HG03196 (cell line): ENCODE data around the gene DAZAP2.
"Not testable (repeated sequence)": the region's sequence is repeated elsewhere in the genome, so short reads cannot be mapped to it uniquely, and the experiment has no call there.

Experiments
- ATAC-seq: cut with Tn5 transposase; IDR thresholded peaks from one replicate; pipeline ENCODE4 v1.9.1; 2021; ENCODE audit not compliant: unreplicated experiment

DAZAP2 gene

DNA sequence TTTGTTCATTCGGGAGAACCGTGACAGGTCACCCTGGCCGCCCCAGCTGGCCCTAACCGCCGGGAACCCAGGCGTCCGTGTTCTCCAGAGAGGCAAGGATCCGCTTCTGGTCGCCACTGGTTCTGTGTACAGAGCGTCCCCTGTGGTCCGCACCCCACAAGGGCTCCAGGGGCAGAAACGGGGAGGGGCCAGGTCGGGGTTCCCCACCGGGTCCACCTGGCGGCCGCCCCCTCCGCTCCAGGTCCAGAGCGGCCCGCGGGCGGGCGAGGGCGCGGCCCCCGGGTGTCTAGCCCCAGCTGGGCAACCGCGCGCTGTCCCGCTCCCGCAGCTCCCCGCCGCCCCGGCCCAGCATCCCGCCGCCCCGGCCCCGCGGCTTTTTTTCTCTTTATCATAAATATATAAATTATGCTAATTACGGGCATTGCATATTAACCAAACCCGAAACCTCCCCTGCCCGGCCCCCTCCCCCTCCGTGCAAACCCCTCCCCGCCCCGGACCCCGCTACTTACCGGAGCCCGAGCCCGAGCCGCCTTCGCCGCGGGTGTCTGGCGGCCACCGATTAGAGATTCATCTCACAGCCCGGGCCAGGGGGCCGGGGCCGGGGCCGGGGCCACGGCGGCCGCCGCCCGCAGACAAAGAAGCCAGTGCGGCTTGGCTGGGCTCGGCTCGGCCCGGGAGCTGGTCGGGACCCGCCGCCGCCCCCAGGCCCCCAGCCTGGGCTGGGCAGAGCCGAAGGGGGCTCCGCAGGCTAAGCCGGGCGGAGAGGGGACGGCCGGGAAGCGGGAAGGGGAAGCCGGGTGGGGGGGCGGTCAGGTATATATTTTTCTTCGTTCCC lies 21.3 kb upstream of the DAZAP2 start:
- ATAC-seq: no peak

GRCh38 chr12:51217968-51218606 lies 20.5 kb upstream of the DAZAP2 start, which contains the start of gene POU6F1:
Gene POU6F1, minus strand, starts transcription at chr12:51218062. Its CDS starts 11,226 bp downstream, at chr12:51206836.
- peak; percentile 60 for ATAC-seq

DNA sequence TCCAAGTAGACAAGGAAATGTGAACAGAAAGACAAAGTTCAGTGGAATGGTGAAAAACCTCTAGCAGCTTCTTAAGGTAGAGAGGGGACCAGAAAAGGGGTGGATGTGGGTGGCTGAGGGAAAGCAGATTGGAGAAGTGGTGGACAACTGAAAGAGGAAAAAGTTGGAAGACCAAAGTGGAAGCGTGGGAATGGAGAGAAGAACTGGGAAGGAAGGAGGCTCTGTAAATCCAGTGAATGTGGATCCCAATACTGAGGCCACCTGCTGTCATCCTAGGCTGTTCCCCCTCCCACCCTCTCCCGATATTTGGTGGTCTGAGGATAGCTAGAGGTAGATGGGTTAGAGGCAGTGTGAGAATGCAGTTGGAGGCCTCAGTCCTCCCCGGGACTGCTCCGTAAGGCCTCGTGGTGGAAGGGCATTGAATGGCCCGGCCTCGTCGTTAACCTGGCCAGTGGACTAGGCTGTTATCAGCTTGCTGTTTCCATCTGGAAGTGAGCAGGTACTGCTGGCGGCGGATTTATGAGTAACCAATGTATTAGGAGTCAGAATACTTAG lies 19.9 kb upstream of the DAZAP2 start:
- ATAC-seq: no peak

DNA sequence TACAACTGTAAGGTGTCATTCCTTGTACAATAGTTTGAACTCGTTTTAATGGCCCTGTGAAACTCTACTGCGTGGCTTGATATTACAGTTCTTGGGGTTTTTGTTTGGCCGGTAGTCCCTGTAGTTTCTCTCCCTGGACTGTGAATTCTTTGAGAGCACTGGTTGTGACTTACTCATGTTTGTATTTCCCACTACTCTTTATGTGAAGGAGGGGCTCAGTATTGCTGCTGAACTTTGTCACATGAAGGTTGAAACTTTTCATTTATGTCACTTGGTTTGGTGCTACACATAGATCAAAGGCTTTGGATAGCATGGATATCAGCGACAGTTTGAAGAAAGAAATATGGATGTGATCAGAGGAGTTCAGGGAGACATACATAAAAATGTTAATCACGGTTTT lies 19.3 kb upstream of the DAZAP2 start:
- ATAC-seq: no peak

DNA sequence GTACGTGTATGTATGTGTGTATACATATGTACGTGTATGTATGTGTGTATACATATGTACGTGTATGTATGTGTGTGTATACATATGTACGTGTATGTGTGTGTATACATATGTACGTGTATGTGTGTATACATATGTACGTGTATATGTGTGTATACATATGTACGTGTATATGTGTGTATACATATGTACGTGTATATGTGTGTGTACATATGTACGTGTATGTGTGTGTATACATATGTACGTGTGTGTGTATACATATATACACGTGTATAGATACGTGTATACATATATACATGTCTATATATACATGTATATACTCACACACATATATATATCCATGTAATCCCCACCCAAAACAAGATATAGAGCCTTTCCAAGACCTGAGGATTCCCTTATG lies 18.8 kb upstream of the DAZAP2 start:
- ATAC-seq: not testable (repeated sequence)

DNA sequence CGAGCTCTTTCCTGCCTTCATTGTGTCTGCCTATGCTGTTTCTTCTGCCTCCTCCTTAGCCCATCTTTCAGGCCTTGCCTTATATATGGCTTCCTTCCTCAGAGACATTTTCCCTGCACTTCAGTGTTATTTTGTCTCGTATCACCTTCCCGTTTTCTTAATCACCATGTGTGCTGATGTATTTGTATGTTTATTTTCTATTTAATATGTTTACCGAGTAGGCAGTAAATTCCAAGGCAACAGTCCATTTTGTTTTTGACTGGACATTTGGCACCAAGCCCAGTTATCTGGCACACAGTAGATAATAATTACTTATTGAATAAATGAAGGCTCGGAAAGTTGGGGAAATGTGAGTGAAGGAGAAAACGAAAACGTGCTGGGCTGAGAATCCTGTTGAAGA lies 16.2 kb upstream of the DAZAP2 start:
- no peak for ATAC-seq

DNA sequence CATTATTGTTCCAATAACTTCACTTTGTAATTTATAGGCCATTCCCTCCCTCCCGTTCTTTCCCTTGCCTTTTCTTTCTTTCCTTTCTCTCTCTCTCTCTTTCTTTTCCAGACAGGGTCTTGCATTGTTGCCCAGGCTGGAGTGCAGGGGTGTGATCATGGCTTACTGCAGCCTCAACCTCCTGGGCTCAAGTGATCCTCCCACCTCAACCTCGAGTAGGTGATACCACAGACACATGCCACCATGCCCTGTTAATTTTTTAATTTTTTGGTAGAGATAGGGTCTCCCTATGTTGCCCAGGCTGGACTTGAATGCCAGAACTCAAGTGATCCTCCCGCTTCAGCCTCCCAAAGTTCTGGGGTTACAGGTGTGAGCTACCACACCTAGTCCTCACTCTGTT lies 14.0 kb upstream of the DAZAP2 start:
- ATAC-seq: no peak

- no peak for ATAC-seq
Measured at GRCh38 chr12:51225234-51225633, 13.4 kb upstream of the DAZAP2 start.

GRCh38 chr12:51225771-51226170 lies 12.9 kb upstream of the DAZAP2 start:
- no peak for ATAC-seq

DNA sequence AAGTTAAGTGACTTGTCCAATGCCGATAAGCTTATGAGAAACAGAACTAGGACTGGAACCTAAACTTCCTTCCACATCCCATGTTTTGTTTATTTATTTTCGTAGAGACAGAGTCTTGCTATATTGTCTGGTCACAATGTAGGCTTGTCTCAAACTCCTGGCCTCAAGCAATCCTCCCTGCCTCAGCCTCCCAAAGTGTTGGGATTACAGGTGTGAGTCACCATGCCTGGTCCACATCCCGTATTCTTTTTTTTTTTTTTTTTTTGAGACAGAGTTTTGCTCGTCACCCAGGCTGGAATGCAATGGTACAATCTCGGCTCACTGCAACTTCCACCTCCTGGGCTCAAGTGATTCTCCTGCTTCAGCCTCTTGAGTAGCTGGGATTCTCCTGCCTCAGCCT lies 11.5 kb upstream of the DAZAP2 start:
- ATAC-seq: not testable (repeated sequence)

DNA sequence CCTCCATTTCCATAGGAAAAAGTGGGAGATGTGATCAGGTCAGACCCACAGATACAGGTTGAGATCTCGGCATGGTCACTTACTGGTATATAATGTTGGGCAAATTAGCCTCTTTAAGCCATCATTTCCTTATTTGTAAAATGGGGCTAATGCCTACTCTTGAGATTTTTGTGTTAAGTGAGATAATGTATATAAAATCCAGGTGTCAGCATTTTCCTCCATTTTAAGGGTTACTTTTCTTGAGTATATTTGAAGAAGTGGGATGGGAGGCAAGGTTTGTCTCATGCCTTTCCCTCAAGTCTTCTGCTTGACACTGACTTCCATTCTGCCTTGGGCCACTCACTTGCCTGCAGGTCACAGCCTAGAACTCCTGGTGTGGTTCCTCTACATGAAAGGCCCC lies 10.7 kb upstream of the DAZAP2 start:
- ATAC-seq: no peak

DNA sequence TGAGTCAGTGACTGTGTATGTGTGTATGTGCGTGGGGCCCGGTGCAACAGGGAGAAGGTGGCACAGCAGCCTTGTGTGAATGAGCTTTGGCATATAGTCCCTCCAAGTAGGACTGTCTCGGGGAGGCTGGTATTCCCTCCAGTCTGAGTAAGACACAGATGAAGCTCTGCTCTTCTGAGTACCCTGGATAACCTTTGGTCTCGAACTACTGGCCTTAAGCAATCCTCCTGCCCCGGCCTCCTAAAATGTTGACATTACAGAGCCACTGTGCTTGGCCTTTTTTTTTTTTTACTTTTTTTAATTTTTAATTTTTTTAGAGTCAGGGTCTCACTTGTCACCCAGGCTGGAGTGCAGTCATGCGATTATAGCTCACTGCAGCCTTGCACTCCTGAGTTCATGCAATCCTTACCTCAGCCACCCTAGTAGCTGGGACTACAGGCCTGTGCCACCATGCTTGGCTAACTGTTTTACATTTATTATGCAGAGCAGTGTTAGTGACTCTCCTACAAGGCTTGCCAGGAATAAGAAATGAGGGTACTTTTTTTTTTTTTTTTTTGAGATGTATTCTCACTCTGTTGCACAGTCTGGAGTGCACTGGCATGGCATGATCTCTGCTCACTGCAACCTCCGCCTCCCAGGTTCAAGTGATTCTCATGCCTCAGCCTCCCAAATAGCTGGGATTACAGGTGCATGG lies 9.4 kb upstream of the DAZAP2 start:
- no peak for ATAC-seq

GRCh38 chr12:51232642-51233041 lies 6.0 kb upstream of the DAZAP2 start:
- ATAC-seq: no peak

DNA sequence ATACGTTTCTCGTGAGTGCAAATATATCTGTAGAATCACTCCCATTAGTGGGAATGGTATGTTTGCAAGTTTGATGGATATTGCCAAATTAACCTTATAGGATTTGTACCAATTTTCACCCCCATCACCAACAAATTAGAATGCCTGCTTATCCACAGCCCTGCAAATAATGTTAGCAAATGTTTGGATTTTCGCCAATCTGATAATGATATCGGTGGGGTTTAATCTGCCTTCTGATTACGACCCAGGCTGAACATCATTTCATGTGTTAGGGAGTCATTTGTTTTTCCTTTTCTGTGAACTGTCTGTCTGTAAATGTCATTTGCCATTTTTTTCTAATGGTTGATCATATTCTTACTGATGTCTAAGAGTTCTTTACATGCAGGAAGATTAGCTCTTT lies 4.1 kb upstream of the DAZAP2 start:
- no peak for ATAC-seq

DNA sequence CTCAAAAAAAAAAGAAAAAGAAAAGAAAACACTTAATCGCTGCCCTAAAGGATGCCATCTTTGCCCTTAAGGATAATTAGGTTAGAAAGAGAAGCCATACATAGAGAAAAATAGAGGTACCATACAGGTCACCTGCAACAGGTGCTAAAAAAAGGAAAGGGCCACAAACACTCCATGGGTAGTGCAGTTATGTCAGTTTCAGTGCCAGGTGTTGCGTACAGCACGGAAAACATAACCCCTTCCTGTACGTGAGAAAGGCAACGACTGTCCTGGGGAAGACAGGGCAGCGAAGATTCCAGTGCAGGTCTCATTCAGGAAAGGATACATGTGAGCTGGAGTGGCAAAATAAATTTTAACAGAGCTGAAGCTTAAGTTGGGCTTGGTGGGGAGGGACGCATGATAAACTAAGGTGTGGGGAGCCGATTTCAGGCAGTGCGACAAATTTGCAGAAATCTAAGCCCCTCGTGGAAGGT lies 553 bp upstream of the DAZAP2 start:
- peak; percentile 17 for ATAC-seq

- ATAC-seq: no peak
Measured at GRCh38 chr12:51240971-51241370, 2.3 kb downstream of the DAZAP2 start.

DNA sequence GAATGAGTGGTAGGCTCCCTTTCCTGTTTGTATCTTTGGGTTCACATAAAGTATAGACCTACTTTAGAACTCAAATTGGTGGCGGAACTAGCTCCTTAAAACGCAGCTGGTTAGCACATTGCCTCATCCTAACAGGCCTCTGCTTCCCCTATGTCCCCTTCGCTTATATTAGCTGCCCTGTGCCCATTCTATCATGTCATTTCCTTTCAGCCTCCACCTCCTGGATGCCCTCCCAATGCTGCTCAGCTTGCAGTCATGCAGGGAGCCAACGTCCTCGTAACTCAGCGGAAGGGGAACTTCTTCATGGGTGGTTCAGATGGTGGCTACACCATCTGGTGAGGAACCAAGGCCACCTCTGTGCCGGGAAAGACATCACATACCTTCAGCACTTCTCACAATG lies 3.5 kb downstream of the DAZAP2 start:
- no peak for ATAC-seq

GRCh38 chr12:51242876-51243275 lies 4.2 kb downstream of the DAZAP2 start:
- ATAC-seq: no peak

GRCh38 chr12:51244269-51244668 lies 5.6 kb downstream of the DAZAP2 start:
- ATAC-seq: no peak

- ATAC-seq: no peak
Measured at GRCh38 chr12:51245476-51246253, 7.0 kb downstream of the DAZAP2 start.
